ENCODE measurements around the gene FCMR.
A peak's percentile ranks its signal among the peaks of the same experiment; 100 is the strongest.

FCMR gene, protein sequence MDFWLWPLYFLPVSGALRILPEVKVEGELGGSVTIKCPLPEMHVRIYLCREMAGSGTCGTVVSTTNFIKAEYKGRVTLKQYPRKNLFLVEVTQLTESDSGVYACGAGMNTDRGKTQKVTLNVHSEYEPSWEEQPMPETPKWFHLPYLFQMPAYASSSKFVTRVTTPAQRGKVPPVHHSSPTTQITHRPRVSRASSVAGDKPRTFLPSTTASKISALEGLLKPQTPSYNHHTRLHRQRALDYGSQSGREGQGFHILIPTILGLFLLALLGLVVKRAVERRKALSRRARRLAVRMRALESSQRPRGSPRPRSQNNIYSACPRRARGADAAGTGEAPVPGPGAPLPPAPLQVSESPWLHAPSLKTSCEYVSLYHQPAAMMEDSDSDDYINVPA

GRCh38 chr1:206921772-206922265, at the start of gene FCMR:
Gene FCMR, minus strand, starts transcription at chr1:206921941. Its CDS starts 87 bp downstream, at chr1:206921854.
- DNase-seq = no peak

DNA sequence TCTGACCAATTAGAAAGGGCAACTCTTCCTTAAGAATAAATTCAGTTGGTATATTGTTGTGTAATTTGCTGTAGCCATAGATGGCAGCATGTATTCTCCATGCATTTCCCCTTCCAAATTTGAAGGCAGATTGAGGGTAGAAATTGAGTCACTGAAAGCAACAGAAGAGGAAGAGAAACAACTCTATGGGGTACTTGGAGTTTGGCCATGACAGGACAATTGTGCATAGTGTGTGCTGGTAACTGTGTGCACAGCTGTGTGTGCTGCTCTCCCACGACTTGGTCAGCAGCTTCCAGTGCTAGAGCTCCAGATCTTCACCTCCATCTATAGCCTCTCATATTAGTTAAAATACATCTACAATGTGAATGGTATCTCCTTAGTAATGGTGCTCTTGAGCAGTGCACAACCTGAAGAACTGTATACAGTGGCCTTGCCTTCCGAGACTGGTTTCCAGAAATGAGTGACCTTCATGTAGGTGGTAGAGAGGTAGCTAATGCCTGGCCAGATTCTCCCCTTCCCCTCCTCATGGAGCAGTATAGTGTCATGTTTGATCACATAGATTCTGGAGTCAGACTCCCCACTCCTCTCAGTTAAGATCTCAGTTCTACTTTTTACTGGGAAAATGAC, 49.4 kb upstream of the FCMR start:
- peak; percentile 4 for DNase-seq

- DNase-seq = peak; percentile 6
Observed at GRCh38 chr1:206970446-206970845, 48.7 kb upstream of the FCMR start, which contains the start of gene FCAMR. Gene FCAMR, minus strand, starts transcription at chr1:206970460. Its CDS starts 335 bp downstream, at chr1:206970125.

DNA sequence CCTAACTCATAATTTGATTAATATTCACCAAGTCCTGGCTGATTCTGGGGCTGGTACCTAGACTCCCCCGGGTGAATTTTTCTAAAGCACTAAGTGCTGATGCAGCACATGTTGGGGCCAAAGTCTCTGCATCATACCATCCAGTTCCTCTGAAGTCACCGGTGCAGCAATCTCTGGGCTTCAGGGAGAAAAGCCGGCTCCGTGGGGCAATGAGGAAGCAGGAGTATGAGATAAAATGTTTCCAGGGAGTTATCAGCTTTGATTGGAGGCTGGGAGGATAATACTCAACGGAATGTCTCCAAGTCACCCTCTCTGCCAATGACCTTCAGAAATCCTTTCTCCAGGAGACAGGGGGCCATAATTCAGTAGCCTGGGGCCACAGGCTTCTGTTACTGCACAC, 47.3 kb upstream of the FCMR start:
- no peak for DNase-seq

DNA sequence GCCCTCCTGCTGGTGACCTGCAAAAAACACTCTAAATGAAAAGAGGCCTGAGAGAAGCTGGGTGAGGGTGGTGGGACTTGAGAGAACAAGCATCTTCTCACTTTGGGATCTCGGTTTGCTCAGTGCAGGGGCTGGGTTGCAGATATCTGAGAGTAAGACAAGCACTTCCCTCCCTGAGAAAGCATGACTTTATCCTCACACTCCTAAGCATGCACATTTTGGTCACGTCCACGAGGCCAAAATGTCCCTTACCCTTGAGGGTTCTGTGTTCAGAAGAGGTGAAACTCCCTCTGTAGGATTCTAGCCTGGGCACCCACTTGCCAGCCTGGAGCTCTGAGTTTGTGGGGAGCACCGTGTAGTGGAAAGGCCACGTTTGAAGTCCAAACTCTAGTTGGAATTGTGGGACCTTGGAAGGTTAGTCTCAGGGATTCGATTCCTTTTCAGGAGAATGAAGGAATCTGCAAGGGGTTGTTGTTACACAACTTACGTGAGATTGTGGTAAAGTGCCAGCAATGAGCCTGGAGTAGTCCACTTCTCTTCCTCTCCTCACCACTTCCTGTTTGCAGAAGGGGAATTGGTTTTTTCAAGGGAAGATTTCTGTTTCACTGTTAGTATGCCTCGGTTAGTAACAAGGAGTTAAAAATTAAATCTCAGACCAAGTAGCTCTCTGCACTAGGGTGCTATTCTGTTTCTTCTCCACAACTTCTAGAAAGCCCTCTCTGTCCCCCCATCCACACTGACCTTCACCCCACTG, 45.5 kb upstream of the FCMR start:
- DNase-seq = no peak

DNA sequence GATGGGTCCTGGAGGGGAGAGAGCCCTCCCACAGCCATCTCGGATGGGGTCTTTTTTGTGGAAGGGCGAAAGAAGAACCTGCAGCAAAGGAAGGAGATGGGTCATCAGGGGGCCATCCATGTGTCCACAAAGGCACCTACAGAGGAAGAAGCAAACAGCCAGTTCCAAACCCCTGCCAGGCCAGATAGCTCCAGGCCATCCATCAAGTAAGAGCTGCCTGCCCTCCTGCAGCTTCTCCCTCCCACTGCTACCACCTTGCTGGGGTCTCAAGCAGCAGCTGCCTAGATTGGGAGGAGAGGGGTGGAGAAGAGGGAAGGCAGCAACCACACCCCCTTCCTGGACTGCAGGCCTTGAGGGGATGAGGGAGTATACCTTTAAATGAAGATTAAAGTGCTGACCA, 44.0 kb upstream of the FCMR start:
- no peak for DNase-seq

- DNase-seq = no peak
Observed at GRCh38 chr1:206963740-206964139, 42.0 kb upstream of the FCMR start.

DNA sequence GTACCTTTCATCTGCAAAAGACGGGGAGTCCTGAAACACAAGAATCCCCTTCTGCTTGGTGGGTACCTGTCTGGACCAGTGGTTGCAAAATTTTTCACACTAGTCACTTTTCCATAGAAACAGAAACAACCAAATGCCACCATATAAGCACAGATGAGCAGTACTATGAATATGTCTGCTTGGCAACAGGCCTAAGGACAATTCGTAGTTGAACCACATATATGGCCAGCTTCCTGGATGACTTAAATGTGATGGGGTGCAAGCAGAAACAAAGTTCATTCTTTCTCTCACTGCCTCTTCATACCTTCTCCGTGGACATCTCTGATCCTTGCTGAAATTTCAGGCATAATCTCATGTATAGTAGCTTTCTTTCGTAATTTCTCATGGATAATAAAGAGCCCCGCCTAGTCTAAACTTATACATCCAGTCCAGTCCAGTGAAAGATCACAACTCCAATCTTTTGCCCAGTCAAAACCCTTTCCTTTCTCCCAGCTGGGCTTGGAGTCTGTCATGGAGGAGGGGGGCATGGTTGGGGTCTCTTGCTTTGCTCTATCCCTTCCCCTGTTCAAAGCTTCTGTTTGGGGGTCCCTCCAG, 41.5 kb upstream of the FCMR start:
- no peak for DNase-seq

DNA sequence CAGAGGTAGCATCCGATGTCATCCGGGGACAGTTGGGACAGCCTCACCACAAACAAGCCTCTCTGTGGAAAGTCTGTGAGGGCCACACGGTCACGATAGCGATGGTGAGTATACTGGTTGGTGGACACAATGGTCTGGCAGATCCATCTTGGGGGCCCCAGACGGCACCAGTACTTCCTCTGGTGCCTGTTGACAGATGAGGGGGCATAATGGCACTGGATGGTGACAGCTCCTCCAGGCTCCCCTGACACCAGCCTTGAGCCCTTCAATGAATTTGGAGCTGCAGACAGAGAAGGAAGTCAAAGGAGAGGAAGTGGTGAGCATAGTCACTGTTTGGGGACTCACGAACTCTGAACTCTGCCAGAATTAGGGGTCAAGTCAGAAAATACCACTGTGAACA, 40.5 kb upstream of the FCMR start:
- no peak for DNase-seq

DNA sequence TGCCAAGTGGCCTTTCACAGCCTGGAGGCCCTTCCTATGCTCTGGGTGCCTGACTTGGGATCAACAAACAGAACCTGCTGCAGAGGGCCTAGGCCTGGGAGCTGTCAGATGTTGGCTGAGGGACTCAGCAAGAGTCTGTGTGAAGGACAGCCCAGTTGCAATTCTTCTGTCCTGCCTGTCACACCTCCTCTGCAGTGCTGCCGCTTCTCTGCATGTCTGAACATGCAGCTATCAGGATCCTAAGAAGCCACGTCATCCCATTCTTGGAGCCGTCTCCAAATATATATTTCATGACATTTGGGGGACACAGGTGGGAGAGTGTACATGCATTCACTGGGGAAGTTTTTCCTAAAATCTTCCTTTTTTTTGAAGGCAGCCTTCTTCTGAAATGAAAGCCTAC, 39.9 kb upstream of the FCMR start:
- DNase-seq = no peak

GRCh38 chr1:206960676-206961386, 39.1 kb upstream of the FCMR start:
- no peak for DNase-seq

DNA sequence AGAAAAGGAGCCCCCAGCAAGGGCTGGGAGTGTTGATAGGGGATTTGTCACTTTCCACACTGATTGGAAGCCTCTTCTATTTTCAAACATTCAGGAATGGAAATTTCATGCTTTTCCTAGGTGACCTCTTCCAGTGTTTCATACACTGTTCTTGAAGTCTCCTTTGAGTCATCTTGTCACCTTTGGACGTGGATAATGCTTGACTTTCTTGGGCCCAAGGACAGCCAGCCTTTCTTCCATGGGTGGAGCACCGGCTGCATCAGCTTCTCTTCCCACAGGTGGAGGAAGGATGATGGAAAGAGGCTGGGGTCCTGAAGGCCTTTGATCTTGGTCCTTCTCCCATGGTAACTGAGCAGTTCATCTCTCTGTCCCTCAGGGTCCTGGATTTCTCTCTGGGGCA, 36.4 kb upstream of the FCMR start:
- no peak for DNase-seq

GRCh38 chr1:206957639-206958038, 35.9 kb upstream of the FCMR start:
- no peak for DNase-seq

- DNase-seq = no peak
Observed at GRCh38 chr1:206955476-206956451, 34.0 kb upstream of the FCMR start.

DNA sequence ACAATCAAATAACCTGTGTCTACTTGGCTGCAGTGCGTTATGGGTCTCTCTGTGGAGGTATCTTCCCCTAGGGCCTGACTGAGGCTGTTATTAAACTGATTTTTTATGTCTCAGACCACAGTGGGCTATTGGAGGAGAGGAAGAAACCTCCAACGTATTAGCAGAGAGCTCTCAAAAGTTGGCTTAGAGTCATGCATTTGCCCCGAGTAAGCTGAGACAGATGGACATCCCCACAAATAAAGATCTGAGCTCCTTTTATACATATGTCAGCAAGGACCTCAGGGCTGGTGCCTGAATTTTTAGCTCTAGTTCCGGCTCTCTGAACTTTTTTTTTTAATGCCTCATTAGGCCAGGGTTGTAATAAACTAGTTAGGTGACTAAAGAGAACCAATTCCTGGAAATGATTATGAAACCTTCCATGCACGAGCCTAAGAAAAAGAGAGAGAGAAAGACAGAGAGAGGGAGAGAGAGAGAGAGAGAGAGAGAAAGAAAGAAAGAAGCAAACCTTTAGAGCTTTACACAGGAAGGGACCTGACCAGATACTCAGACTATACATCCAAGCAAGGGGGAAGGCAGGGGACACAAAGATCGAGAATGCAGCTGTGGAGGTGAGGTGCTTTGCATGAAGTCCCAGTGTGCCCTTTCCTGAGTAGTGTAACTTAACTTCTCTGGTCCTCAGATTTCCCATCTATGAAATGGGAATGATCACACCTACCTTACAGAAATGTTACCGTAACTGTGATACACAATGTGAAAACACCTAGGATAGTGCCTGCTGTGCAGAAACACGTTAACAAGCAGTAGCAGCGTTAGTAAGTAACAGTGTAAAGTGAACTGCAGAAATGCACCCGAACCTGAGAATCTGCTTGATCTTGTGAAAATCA, 33.0 kb upstream of the FCMR start:
- no peak for DNase-seq

DNA sequence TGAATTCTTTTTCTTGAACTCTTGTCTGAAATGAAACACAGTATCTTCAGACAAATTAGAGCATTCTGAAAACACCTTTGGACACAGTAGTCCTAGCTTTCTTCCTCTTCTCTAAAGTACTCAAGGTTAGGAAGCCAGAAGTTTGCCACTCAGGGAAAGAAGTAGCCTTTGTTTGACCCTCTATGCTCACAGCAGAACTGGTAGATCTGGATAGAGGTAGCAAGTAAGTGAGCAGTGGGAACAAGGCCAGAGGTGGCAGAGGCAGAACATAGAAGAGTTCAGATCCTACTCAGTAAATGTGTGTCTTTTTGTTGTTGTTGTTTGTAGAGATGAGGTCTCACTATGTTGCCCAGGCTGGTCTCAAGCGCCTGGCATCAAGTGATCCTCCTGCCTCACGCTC, 31.9 kb upstream of the FCMR start:
- no peak for DNase-seq

DNA sequence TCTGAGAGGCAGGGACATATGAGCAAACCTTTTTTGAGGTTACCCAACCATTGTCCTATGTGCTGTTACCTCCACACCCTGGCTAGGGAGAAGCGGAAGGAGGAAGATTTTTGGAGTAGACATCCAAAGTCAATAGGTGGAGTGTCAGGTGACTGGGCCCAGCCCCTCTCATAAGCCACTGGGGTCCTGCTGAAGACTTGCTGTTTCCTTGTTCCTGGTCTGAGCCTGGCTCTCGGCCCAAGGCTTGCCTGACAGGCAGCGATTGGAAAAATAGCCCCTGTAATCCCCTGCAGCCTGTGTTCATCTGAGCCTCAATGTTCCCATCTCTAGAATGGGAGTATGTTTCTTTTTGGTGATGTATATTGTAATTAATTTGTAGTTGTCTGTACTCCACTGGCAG, 31.4 kb upstream of the FCMR start:
- DNase-seq = no peak

DNA sequence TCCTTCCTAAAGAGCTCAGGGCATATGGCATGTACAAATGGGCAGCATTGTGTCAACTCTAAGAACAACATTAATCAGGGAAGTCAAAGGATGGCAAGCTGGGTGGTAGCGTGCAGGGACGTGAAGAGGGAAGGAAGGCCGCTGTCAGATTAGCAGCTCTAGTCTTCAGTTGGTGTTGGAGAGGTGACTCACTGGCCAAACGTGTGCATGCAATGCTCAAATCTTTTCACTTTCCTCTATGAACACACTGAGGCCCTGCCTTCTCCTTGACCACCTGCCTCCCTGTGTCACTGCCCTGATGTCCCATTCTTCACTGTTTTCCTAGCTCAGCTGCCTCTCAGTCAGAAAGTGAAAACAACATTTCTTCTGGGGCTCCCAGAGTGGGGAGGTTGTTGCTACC, 30.4 kb upstream of the FCMR start:
- DNase-seq = no peak

GRCh38 chr1:206951318-206952100, 29.8 kb upstream of the FCMR start:
- no peak for DNase-seq

Data from activated CD8-positive, alpha-beta memory T cell treated with anti-CD3 and anti-CD28 coated beads, Interleukin-2, amount 50 U/mL, for 48 hours (primary cell).